K562 (cell line): Measurements from ENCODE around the gene SFXN3. TPM values are rescaled to one million over a fixed set of nuclear protein-coding genes. Genes with fewer than 3 reads are reported as not detected.

Experiments
- PRDM10 ChIP-seq: fragments of 450-650 bp; IDR thresholded peaks from 2 replicates; pipeline ENCODE4 v1.6.1; 2018; ENCODE audit not compliant: partially characterized antibody
- RCOR1 ChIP-seq, 2 experiments: IDR thresholded peaks; 2 replicates each; pipeline ENCODE4 v1.6.1; 2012; ENCODE audit warnings: low read depth in 2 of 2, low read length in 2 of 2, borderline replicate concordance in 1 of 2, improper control_type of control experiment in 1 of 2
- SIRT6 ChIP-seq: IDR thresholded peaks from one replicate; pipeline ENCODE4 v1.6.1; 2012; ENCODE audit warnings: low read depth, mild to moderate bottlenecking, control low read depth, inconsistent platforms, low read length, moderate library complexity
- TGIF2 ChIP-seq: sonication (generic); formaldehyde crosslinking; IDR thresholded peaks from 2 replicates; pipeline ENCODE4 v1.8.1; 2022; ENCODE audit warnings: mild to moderate bottlenecking, missing genetic modification reagents, moderate library complexity
- U2AF2 ChIP-seq: fragments of 200-400 bp; formaldehyde crosslinking; optimal IDR thresholded peaks from 2 replicates; pipeline ENCODE3; 2017; ENCODE audit warnings: low read depth, mild to moderate bottlenecking, low read length
- ZFPM2 ChIP-seq: fragments of 250-450 bp; sonication (Bioruptor Pico); IDR thresholded peaks from 2 replicates; pipeline ENCODE4 v1.5.1; 2022; ENCODE audit warnings: mild to moderate bottlenecking
- ZNF140 ChIP-seq: fragments of 250-450 bp; sonication (Bioruptor Pico); IDR thresholded peaks from 2 replicates; pipeline ENCODE4 v1.8.0; 2021; ENCODE audit warnings: moderate library complexity, mild to moderate bottlenecking, inconsistent platforms
- ZNF561 ChIP-seq: fragments of 450-650 bp; formaldehyde crosslinking; conservative IDR thresholded peaks from 2 replicates; pipeline ENCODE4 v1.4.0; 2020; ENCODE audit warnings: mild to moderate bottlenecking, moderate library complexity
- ZSCAN32 ChIP-seq: fragments of 450-650 bp; formaldehyde crosslinking; IDR thresholded peaks from 2 replicates; pipeline ENCODE4 v1.4.0; 2020; ENCODE audit warnings: mild to moderate bottlenecking, moderate library complexity
- polyA plus RNA-seq, 8 experiments: library from polyadenylated mRNA; depleted of rRNA in 4 of 8; stranded (reverse) in 5 of 8; unstranded in 3 of 8; fragments of >200 nt; fragmentation: Nextera tagmentation in 2 of 8; fragmentation: Illumina TruSeq in 1 of 8; extraction: Ambion mirVana in 2 of 8; extraction: Trizol in 1 of 8; gene quantifications; 2 replicates each; pipeline versions ENCODE4 v1.2.1 to v1.2.3, GENCODE V29; 2011 to 2014; ENCODE audit warnings: inconsistent platforms in 1 of 8, missing spikeins in 1 of 8
- total RNA-seq, 7 experiments: library from RNA; depleted of rRNA in 6 of 7; stranded (reverse); fragments of >200 nt in 6 of 7; fragmentation: Illumina TruSeq in 2 of 7; extraction: Trizol in 2 of 7; gene quantifications; 2 replicates each; pipeline versions ENCODE4 v1.2.1 to v1.2.3, GENCODE V29; 2011 to 2021; ENCODE audit warnings: low replicate concordance in 1 of 7
- TF ChIP-seq, protein P1 (sequence below), 2 experiments: fragments of 200-800 bp in 1 of 2; sonication (Bioruptor generic) in 1 of 2; sonication (generic) in 1 of 2; formaldehyde crosslinking in 1 of 2; IDR thresholded peaks in 1 of 2; conservative IDR thresholded peaks in 1 of 2; 2 replicates each; pipeline versions ENCODE4 v1.5.0 to v1.6.1; 2016 to 2020; ENCODE audit warnings: missing compliant biosample characterization in 1 of 2, missing genetic modification characterization in 1 of 2, missing genetic modification reagents in 1 of 2
- TF ChIP-seq, protein P2 (sequence below), 2 experiments: fragments of 450-650 bp; IDR thresholded peaks; 2 replicates each; pipeline ENCODE4 v1.6.1; 2016; ENCODE audit warnings: mild to moderate bottlenecking in 2 of 2, borderline replicate concordance in 1 of 2, low read depth in 1 of 2, moderate library complexity in 1 of 2

SFXN3 gene
- total and polyA plus RNA-seq, 9 of the 15 experiments (the other 6 are each of a cell fraction or from before 2014, with no cell fraction given) = 0.24 to 4.6 (median 0.86) TPM

- TF ChIP-seq, protein P1, sequence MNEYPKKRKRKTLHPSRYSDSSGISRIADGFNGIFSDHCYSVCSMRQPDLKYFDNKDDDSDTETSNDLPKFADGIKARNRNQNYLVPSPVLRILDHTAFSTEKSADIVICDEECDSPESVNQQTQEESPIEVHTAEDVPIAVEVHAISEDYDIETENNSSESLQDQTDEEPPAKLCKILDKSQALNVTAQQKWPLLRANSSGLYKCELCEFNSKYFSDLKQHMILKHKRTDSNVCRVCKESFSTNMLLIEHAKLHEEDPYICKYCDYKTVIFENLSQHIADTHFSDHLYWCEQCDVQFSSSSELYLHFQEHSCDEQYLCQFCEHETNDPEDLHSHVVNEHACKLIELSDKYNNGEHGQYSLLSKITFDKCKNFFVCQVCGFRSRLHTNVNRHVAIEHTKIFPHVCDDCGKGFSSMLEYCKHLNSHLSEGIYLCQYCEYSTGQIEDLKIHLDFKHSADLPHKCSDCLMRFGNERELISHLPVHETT (CRISPR knock-in tag; conservative IDR thresholded peaks at IDR 0.05 in 1 of 2, IDR thresholded peaks at IDR 0.05 in 1 of 2) = no peak
- TF ChIP-seq ZNF140 = no peak
- TF ChIP-seq, protein P2, sequence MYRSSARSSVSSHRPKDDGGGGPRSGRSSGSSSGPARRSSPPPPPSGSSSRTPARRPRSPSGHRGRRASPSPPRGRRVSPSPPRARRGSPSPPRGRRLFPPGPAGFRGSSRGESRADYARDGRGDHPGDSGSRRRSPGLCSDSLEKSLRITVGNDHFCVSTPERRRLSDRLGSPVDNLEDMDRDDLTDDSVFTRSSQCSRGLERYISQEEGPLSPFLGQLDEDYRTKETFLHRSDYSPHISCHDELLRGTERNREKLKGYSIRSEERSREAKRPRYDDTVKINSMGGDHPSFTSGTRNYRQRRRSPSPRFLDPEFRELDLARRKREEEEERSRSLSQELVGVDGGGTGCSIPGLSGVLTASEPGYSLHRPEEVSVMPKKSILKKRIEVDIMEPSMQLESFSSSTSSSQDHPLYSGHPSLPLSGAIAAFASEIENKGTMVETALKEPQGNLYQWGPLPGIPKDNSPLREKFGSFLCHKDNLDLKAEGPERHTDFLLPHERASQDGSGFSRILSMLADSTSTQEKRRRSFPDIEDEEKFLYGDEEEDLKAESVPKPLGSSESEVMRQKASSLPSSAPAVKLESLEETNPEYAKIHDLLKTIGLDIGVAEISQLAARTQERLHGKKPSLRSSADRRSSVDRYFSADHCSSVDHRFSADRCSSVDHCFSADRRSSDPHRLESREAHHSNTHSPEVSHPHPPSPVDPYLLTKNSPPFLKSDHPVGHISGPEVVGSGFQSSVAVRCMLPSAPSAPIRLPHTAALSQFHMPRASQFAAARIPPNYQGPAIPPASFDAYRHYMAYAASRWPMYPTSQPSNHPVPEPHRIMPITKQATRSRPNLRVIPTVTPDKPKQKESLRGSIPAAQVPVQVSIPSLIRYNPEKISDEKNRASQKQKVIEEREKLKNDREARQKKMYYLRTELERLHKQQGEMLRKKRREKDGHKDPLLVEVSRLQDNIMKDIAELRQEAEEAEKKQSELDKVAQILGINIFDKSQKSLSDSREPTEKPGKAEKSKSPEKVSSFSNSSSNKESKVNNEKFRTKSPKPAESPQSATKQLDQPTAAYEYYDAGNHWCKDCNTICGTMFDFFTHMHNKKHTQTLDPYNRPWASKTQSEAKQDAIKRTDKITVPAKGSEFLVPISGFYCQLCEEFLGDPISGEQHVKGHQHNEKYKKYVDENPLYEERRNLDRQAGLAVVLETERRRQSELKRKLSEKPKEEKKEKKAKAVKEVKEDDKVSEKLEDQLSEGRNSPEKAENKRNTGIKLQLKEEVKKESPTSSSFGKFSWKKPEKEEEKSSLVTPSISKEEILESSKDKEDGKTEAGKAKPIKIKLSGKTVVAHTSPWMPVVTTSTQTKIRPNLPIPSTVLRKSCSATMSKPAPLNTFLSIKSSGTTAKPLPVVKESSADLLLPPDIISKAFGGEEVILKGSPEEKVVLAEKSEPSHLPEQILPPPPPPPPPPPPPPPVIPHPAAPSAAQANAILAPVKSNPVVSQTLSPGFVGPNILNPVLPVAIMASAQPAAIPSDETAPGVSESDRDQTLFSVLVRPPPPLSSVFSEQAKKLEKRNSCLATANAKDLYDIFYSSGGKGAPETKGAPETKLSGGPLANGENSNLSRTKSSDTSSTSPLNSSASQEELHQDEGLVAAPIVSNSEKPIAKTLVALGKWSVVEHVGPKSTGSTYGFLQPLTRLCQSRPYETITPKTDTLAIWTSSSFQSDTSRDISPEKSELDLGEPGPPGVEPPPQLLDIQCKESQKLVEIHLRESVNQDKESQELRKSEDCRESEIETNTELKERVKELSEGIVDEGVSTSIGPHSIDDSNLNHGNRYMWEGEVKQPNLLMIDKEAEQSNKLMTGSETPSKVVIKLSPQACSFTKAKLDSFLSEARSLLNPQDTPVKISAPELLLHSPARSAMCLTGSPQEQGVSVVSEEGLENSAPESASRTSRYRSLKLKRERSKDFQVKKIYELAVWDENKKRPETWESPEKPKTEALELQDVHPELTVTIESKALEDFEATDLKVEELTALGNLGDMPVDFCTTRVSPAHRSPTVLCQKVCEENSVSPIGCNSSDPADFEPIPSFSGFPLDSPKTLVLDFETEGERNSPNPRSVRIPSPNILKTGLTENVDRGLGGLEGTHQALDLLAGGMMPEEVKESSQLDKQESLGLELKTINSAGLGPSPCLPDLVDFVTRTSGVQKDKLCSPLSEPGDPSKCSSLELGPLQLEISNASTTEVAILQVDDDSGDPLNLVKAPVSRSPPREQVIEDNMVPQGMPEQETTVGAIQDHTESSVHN (IDR thresholded peaks at IDR 0.05; ENCODE audit: borderline replicate concordance in 1 of 2, low read depth in 1 of 2) = no peak
- no peak for TF ChIP-seq ZNF561
- no peak for TF ChIP-seq ZFPM2 (CRISPR knock-in tag)
- no peak for TF ChIP-seq PRDM10
- TF ChIP-seq U2AF2 = no peak
- TF ChIP-seq SIRT6 = no peak
- TF ChIP-seq RCOR1 (IDR thresholded peaks at IDR 0.05; ENCODE audit: borderline replicate concordance in 1 of 2, low read depth in 2 of 2, low read length in 2 of 2) = no peak
- no peak for TF ChIP-seq TGIF2 (CRISPR knock-in tag)
- no peak for TF ChIP-seq ZSCAN32 (CRISPR knock-in tag)
These were observed 44.7 kb downstream of the SFXN3 start (continued) for GRCh38 chr10:101075775-101076174.
